ENCODE data around the gene SMPD3. TPM values are rescaled to one million over a fixed set of nuclear protein-coding genes. Genes with fewer than 3 reads are reported as not detected.

The SMPD3 gene
- total and polyA plus RNA-seq, 2 donors (not counting 3 experiments of a cell fraction or from before 2014, with no cell fraction given): not detected

DNA sequence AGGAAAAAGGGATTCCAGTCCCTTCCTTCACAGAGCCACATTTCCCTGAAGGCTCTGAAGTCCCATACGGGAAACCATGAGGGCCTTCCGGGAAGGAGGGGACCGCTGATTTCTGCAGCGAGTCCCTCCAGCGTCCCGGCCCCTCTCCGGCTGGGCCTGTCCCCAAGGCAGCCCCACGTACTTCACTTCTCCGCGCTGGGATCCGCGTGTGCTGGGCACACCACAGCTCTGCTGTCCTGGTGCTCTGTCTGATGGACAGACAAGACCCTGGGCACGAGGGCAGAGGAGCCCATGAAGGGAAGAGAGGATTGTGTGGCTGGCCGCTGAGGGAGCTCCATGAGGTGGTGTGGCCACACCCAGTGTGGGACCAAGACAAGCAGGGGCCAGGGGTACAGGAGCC lies 80.4 kb downstream of the SMPD3 start:
- no peaks in the 10 kb centered on the region for H3K79me2 ChIP-seq (ENCODE audit: control insufficient read depth, insufficient read depth, low read length)
- FAIRE-seq (no peak), DNase-seq (ENCODE audit: low read depth, low spot score) (no peak)
- H3K27me3 ChIP-seq (ENCODE audit: control insufficient read depth in 2 of 2, insufficient read depth in 2 of 2, low read length in 2 of 2): no peaks in the 10 kb centered on the region
- no peaks in the 10 kb centered on the region for H3K9me1 ChIP-seq (replicated peaks; ENCODE audit: control insufficient read depth, extremely low read depth, insufficient read depth, low read length)
- no peaks in the 10 kb centered on the region for H3K4me1 ChIP-seq (ENCODE audit: control insufficient read depth, extremely low read depth, insufficient read depth, low read length)
- POLR2A ChIA-PET: no interaction called here
- CTCF ChIA-PET: interaction anchor here (1.7 kb wide), 2 partner anchors 14 to 142 kb away, joined by 4 to 5 read pairs; no protein-coding TSS in a partner anchor
- H3K9me3 ChIP-seq (replicated peaks; ENCODE audit: control insufficient read depth, insufficient read depth, low read length): no peaks in the 10 kb centered on the region
- BruUV-seq (replicated peaks): no TSS peak
- dilution Hi-C loops (cut with MboI; ENCODE audit: extremely low pct_ligation_motif_present, low sequenced_read_pairs) (no loop called here), intact Hi-C loops (cut with micrococcal nuclease) (no loop called here)
- H4K20me1 ChIP-seq (replicated peaks; ENCODE audit: control insufficient read depth, extremely low read depth, insufficient read depth, low read length): no peaks in the 10 kb centered on the region
- H2AFZ ChIP-seq (ENCODE audit: low read depth, low read length): no peak overlapping the region
- H3K4me3 ChIP-seq (replicated peaks in 1 of 3; ENCODE audit: insufficient read depth in 1 of 3, low read depth in 1 of 3, low read length in 3 of 3): no peak overlapping the region
- H3K9ac ChIP-seq (replicated peaks; ENCODE audit: extremely low read depth, insufficient read depth, low read length): no peak overlapping the region
- no peak overlapping the region for H3K27ac ChIP-seq (ENCODE audit: insufficient read depth, low read depth, low read length)
- no peak overlapping the region for H3K4me2 ChIP-seq (ENCODE audit: insufficient read depth, low read length)
- TF ChIP-seq, protein P1, sequence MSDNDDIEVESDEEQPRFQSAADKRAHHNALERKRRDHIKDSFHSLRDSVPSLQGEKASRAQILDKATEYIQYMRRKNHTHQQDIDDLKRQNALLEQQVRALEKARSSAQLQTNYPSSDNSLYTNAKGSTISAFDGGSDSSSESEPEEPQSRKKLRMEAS (IDR thresholded peaks at IDR 0.05; ENCODE audit: insufficient read depth, insufficient read length): no peak
- TF ChIP-seq POLR2AphosphoS5 (IDR thresholded peaks at IDR 0.05; ENCODE audit: insufficient read depth, low read depth, low read length) (no peak), POLR2A (IDR thresholded peaks at IDR 0.05; ENCODE audit: low read depth, low read length) (no peak), GATA2 (IDR thresholded peaks at IDR 0.05; ENCODE audit: insufficient read depth, insufficient read length, low read depth, low read length) (no peak), FOS (IDR thresholded peaks at IDR 0.05; ENCODE audit: borderline replicate concordance, insufficient read depth, low read length) (no peak), JUN (IDR thresholded peaks at IDR 0.05; ENCODE audit: borderline replicate concordance, insufficient read depth, insufficient read length, low read depth) (no peak), MYC (IDR thresholded peaks at IDR 0.05; ENCODE audit: low read depth, low read length) (no peak), EZH2 (IDR thresholded peaks at IDR 0.05; ENCODE audit: borderline replicate concordance, low read depth, low read length, severe bottlenecking) (no peak)
- TF ChIP-seq, protein P2, sequence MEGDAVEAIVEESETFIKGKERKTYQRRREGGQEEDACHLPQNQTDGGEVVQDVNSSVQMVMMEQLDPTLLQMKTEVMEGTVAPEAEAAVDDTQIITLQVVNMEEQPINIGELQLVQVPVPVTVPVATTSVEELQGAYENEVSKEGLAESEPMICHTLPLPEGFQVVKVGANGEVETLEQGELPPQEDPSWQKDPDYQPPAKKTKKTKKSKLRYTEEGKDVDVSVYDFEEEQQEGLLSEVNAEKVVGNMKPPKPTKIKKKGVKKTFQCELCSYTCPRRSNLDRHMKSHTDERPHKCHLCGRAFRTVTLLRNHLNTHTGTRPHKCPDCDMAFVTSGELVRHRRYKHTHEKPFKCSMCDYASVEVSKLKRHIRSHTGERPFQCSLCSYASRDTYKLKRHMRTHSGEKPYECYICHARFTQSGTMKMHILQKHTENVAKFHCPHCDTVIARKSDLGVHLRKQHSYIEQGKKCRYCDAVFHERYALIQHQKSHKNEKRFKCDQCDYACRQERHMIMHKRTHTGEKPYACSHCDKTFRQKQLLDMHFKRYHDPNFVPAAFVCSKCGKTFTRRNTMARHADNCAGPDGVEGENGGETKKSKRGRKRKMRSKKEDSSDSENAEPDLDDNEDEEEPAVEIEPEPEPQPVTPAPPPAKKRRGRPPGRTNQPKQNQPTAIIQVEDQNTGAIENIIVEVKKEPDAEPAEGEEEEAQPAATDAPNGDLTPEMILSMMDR (IDR thresholded peaks at IDR 0.05; ENCODE audit: extremely low read depth in 1 of 2, insufficient read depth in 1 of 2, low read depth in 1 of 2, low read length in 2 of 2): no peak
- no peaks in the 10 kb centered on the region for H3K36me3 ChIP-seq (ENCODE audit: control insufficient read depth in 2 of 2, extremely low read depth in 1 of 2, insufficient read depth in 2 of 2, low read length in 2 of 2)

Measured in endothelial cell of umbilical vein (primary cell).